Gastrocnemius medialis (tissue), 4 donors: ENCODE results near the gene PPM1E. TPM values are rescaled to one million over a fixed set of nuclear protein-coding genes. Genes with fewer than 3 reads are reported as not detected.

Source experiments
- ATAC-seq, 2 donors: fragments of 150-250 bp; one replicate each; pipeline ENCODE4 v1.9.1; 2016
- DNase-seq, 2 donors: peaks; one replicate each; pipeline ENCODE4 v3.0.0-alpha.2; 2019
- H3K27ac ChIP-seq, 4 donors: fragments of 200-600 bp; sonication (generic); 1 replicate in 1 of 4; 2 replicates in 3 of 4; pipeline ENCODE4 v1.5.1; 2016 to 2018; ENCODE audit warnings: mild to moderate bottlenecking in 2 of 4, moderate library complexity in 1 of 4
- H3K27me3 ChIP-seq, 3 donors: fragments of 200-600 bp; sonication (generic) in 2 of 3; 1 replicate in 1 of 3; 2 replicates in 2 of 3; pipeline versions ENCODE4 v1.5.1 to v1.6.0; 2016 to 2019; ENCODE audit warnings: mild to moderate bottlenecking in 1 of 3, moderate library complexity in 1 of 3
- H3K36me3 ChIP-seq, 2 donors: fragments of 200-600 bp; sonication (generic) in 1 of 2; one replicate each; pipeline ENCODE4 v1.5.1; 2017 to 2018
- H3K4me1 ChIP-seq, 2 donors: fragments of 200-600 bp; sonication (generic) in 1 of 2; one replicate each; pipeline ENCODE4 v1.5.1; 2016 to 2017; ENCODE audit warnings: mild to moderate bottlenecking in 2 of 2
- H3K4me3 ChIP-seq, 4 donors: fragments of 200-600 bp; sonication (generic) in 3 of 4; 1 replicate in 1 of 4; 2 replicates in 3 of 4; pipeline ENCODE4 v1.5.1; 2016 to 2019; ENCODE audit warnings: mild to moderate bottlenecking in 2 of 4
- H3K9me3 ChIP-seq, 3 donors: fragments of 200-600 bp; sonication (generic) in 2 of 3; 1 replicate in 1 of 3; 2 replicates in 2 of 3; pipeline ENCODE4 v1.5.1; 2016 to 2019
- POLR2A ChIP-seq, 2 donors: fragments of 450-650 bp; IDR thresholded peaks; one replicate each; pipeline ENCODE4 v1.6.1; 2017; ENCODE audit warnings: antibody characterized with exemption in 2 of 2, mild to moderate bottlenecking in 2 of 2, moderate library complexity in 2 of 2
- in situ Hi-C, 4 donors: fragments of 200-750 bp; cut with MboI; loops; one replicate each; pipeline versions ENCODE4 v1.15.0 to v1.8.0; 2017; ENCODE audit warnings: low sequenced_read_pairs in 4 of 4
- intact Hi-C: fragments of 100-400 bp; cut with DNase I; formaldehyde crosslinking; loops from one replicate; pipeline ENCODE4 v1.15.1; 2023; ENCODE audit warnings: low total_unique reads
- total RNA-seq, 4 donors: library from RNA; depleted of rRNA; stranded (reverse); fragments of >200 nt; gene quantifications; one replicate each; pipeline versions ENCODE4 v1.1.0 to v1.2.3, GENCODE V29; 2016
- TF ChIP-seq, protein P1 (sequence below), 5 experiments: fragments of 450-650 bp in 3 of 5; fragments of 200-600 bp in 2 of 5; sonication (generic) in 2 of 5; IDR thresholded peaks in 4 of 5; conservative IDR thresholded peaks in 1 of 5; 1 replicate in 4 of 5; 2 replicates in 1 of 5; pipeline ENCODE4 v1.5.1; 2016 to 2019; ENCODE audit warnings: antibody characterized with exemption in 5 of 5, mild to moderate bottlenecking in 3 of 5, moderate library complexity in 3 of 5

The PPM1E gene
- total RNA-seq, 4 donors from 2014 or later, result 0.04 to 0.07 TPM; not detected in 2

DNA sequence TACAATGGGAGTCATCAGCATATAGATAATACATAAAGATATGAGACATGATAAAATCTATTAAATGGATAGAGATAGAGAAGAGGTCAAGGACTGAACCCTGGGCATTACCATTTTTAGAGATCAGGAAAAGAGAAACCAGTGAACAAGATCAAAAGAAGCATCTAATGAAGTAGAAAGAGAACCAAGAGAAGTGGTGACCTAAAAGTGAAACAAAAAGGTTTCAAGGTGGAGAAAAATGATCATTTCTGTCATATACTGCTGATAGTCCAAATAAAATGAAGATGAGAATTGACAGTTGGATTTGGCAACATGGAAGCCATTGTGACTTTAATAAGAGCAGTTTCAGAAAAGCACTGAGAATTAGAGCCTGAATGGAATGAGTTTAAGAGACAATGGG, 165.1 kb downstream of the PPM1E start:
- intact Hi-C loops, result no loop called here
- ATAC-seq (no peak), DNase-seq (no peak)
- no peaks in the 10 kb centered on the region for H3K36me3 ChIP-seq
- H3K27ac ChIP-seq, result no peak overlapping the region
- H3K4me1 ChIP-seq, result no peaks in the 10 kb centered on the region
- H3K9me3 ChIP-seq, result no peaks in the 10 kb centered on the region
- no peak overlapping the region for H3K4me3 ChIP-seq
- in situ Hi-C loops, result no loop called here
- no peaks in the 10 kb centered on the region for H3K27me3 ChIP-seq
- TF ChIP-seq POLR2A (IDR thresholded peaks at IDR 0.05), result no peak
- TF ChIP-seq, protein P1, sequence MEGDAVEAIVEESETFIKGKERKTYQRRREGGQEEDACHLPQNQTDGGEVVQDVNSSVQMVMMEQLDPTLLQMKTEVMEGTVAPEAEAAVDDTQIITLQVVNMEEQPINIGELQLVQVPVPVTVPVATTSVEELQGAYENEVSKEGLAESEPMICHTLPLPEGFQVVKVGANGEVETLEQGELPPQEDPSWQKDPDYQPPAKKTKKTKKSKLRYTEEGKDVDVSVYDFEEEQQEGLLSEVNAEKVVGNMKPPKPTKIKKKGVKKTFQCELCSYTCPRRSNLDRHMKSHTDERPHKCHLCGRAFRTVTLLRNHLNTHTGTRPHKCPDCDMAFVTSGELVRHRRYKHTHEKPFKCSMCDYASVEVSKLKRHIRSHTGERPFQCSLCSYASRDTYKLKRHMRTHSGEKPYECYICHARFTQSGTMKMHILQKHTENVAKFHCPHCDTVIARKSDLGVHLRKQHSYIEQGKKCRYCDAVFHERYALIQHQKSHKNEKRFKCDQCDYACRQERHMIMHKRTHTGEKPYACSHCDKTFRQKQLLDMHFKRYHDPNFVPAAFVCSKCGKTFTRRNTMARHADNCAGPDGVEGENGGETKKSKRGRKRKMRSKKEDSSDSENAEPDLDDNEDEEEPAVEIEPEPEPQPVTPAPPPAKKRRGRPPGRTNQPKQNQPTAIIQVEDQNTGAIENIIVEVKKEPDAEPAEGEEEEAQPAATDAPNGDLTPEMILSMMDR (IDR thresholded peaks at IDR 0.05 in 4 of 5, conservative IDR thresholded peaks at IDR 0.05 in 1 of 5), result no peak

GRCh38 chr17:58932956-58933355, 177.3 kb downstream of the PPM1E start:
- H3K9me3 ChIP-seq, result no peaks in the 10 kb centered on the region
- in situ Hi-C loops, result no loop called here
- ATAC-seq, result no peak
- no peak overlapping the region for H3K27ac ChIP-seq
- TF ChIP-seq POLR2A (IDR thresholded peaks at IDR 0.05), result no peak
- TF ChIP-seq, protein P1 (IDR thresholded peaks at IDR 0.05 in 4 of 5, conservative IDR thresholded peaks at IDR 0.05 in 1 of 5), result no peak
- H3K4me1 ChIP-seq, result no peaks in the 10 kb centered on the region
- intact Hi-C loops, result no loop called here
- H3K4me3 ChIP-seq, result no peak overlapping the region
- no peaks in the 10 kb centered on the region for H3K36me3 ChIP-seq
- no peak for DNase-seq
- no peaks in the 10 kb centered on the region for H3K27me3 ChIP-seq

DNA sequence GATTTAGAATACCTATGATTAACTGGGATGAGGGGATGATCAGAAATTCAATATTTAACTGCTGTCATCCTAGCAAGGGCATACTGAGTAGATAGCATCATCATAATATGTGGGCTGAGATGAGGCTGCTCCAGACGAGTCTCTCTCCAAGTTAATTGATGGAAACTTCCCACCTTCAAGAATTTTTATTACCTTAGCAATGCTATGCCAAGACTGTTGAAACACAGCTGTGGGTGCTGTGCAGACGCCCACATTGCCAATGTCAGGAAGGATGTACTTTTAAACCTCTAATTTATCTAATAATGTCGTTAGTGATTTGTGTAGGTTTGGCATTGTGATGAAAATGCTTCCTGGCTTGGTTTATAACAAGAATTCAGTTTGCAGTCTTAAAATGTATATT, 180.6 kb downstream of the PPM1E start:
- no peaks in the 10 kb centered on the region for H3K9me3 ChIP-seq
- no peak for ATAC-seq
- TF ChIP-seq, protein P1 (IDR thresholded peaks at IDR 0.05 in 4 of 5, conservative IDR thresholded peaks at IDR 0.05 in 1 of 5), result no peak
- TF ChIP-seq POLR2A (IDR thresholded peaks at IDR 0.05), result no peak
- no peaks in the 10 kb centered on the region for H3K36me3 ChIP-seq
- intact Hi-C loops (no loop called here), in situ Hi-C loops (no loop called here)
- H3K4me3 ChIP-seq, result no peak overlapping the region
- DNase-seq, result no peak
- no peaks in the 10 kb centered on the region for H3K4me1 ChIP-seq
- H3K27ac ChIP-seq, result no peak overlapping the region
- H3K27me3 ChIP-seq, result no peaks in the 10 kb centered on the region

DNA sequence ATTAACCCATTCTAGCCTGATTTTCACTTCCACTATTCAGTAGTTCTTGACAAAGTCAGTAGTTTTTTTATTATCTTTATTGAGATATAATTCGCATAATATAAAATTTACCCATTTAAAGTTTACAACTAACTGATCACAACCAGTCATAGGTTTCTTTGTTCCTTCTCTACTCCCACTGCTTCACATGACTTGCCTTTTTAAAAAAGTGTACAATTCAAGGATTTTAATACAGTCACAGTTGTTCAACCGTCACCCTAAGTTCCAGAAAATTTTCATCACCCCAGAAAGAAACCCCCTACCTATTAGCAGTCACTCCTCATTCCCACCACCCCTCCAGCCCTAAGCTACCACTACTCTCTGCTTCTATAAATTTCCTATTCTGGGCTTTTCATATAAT, 188.5 kb downstream of the PPM1E start:
- DNase-seq (no peak), ATAC-seq (no peak)
- intact Hi-C loops (no loop called here), in situ Hi-C loops (no loop called here)
- H3K4me3 ChIP-seq, result no peak overlapping the region
- H3K27ac ChIP-seq, result no peak overlapping the region
- no peaks in the 10 kb centered on the region for H3K4me1 ChIP-seq
- H3K27me3 ChIP-seq, result no peaks in the 10 kb centered on the region
- TF ChIP-seq, protein P1 (IDR thresholded peaks at IDR 0.05 in 4 of 5, conservative IDR thresholded peaks at IDR 0.05 in 1 of 5), result no peak
- no peak for TF ChIP-seq POLR2A (IDR thresholded peaks at IDR 0.05)
- no peaks in the 10 kb centered on the region for H3K36me3 ChIP-seq
- no peaks in the 10 kb centered on the region for H3K9me3 ChIP-seq

- H3K27me3 ChIP-seq, result no peaks in the 10 kb centered on the region
Observed at GRCh38 chr17:58947411-58947810, 191.8 kb downstream of the PPM1E start.

More at GRCh38 chr17:58947411-58947810, 191.8 kb downstream of the PPM1E start:
- no peak for DNase-seq
- peaks cover 0 to 7% (median 0%) of the 10 kb centered on the region in 3 donors for H3K9me3 ChIP-seq
- no peak overlapping the region for H3K4me3 ChIP-seq
- no peaks in the 10 kb centered on the region for H3K4me1 ChIP-seq
- TF ChIP-seq POLR2A (IDR thresholded peaks at IDR 0.05), result no peak
- TF ChIP-seq, protein P1 (IDR thresholded peaks at IDR 0.05 in 4 of 5, conservative IDR thresholded peaks at IDR 0.05 in 1 of 5), result no peak
- ATAC-seq, result no peak
- no peak overlapping the region for H3K27ac ChIP-seq
- in situ Hi-C loops (no loop called here), intact Hi-C loops (no loop called here)
- no peaks in the 10 kb centered on the region for H3K36me3 ChIP-seq
